HG02840 (cell line): ENCODE data around the gene DDC.
"Not testable (repeated sequence)": the region's sequence is repeated elsewhere in the genome, so short reads cannot be mapped to it uniquely, and the experiment has no call there.

Source experiments
- ATAC-seq: cut with Tn5 transposase; IDR thresholded peaks from one replicate; pipeline ENCODE4 v1.9.1; 2021; ENCODE audit warnings: mild to moderate bottlenecking, moderate library complexity, moderate number of reproducible peaks; ENCODE audit not compliant: unreplicated experiment, low FRiP score

The DDC gene

GRCh38 chr7:50556247-50556991, 8.8 kb downstream of the DDC start:
- no peak for ATAC-seq

GRCh38 chr7:50555594-50556140, 9.5 kb downstream of the DDC start:
- no peak for ATAC-seq

GRCh38 chr7:50554431-50555322, 10.5 kb downstream of the DDC start:
- no peak for ATAC-seq

- ATAC-seq = no peak
These were observed 11.2 kb downstream of the DDC start for GRCh38 chr7:50553973-50554372.

- no peak for ATAC-seq
These were observed 12.3 kb downstream of the DDC start for GRCh38 chr7:50552921-50553320.

GRCh38 chr7:50552139-50552538, 13.1 kb downstream of the DDC start:
- no peak for ATAC-seq

- ATAC-seq = not testable (repeated sequence)
These were observed 19.6 kb downstream of the DDC start for GRCh38 chr7:50545613-50546012.

GRCh38 chr7:50544992-50545391, 20.2 kb downstream of the DDC start:
- ATAC-seq = no peak

GRCh38 chr7:50543776-50544442, 21.3 kb downstream of the DDC start:
- ATAC-seq = no peak

GRCh38 chr7:50542132-50542531, 23.1 kb downstream of the DDC start:
- ATAC-seq = no peak

GRCh38 chr7:50540785-50541579, 24.2 kb downstream of the DDC start:
- ATAC-seq = no peak

GRCh38 chr7:50539725-50540124, 25.5 kb downstream of the DDC start:
- ATAC-seq = no peak

GRCh38 chr7:50538478-50538877, 26.7 kb downstream of the DDC start:
- no peak for ATAC-seq

- no peak for ATAC-seq
These were observed 27.8 kb downstream of the DDC start for GRCh38 chr7:50537417-50537816.

GRCh38 chr7:50535291-50535711, 29.9 kb downstream of the DDC start:
- not testable (repeated sequence) for ATAC-seq

GRCh38 chr7:50534690-50535290, 30.4 kb downstream of the DDC start:
- ATAC-seq = no peak

GRCh38 chr7:50533866-50534265, 31.3 kb downstream of the DDC start:
- ATAC-seq = no peak

GRCh38 chr7:50531928-50532327, 33.3 kb downstream of the DDC start:
- no peak for ATAC-seq

- no peak for ATAC-seq
These were observed 33.7 kb downstream of the DDC start for GRCh38 chr7:50531401-50531911.
